MCF 10A (cell line): ENCODE results near the gene RUSF1. TPM values are rescaled to one million over a fixed set of nuclear protein-coding genes. Genes with fewer than 3 reads are reported as not detected.

Experiments used
- BruUV-seq: library from RNA; stranded (reverse); fragments of 400-500 nt; replicated peaks from 2 replicates; lab custom pipeline; 2021; lab: Mats Ljungman, UMichigan
- CTCF ChIA-PET: fragments of 300-600 bp; sonication (Branson Sonifier 250); formaldehyde crosslinking; extraction: SDS; loops from one replicate; lab custom pipeline; 2021; ENCODE audit warnings: antibody characterized with exemption, inconsistent platforms; lab: Yijun Ruan, JAX
- POLR2A ChIA-PET: fragments of 300-600, 350-650 bp; sonication (Branson Sonifier 250); formaldehyde crosslinking; extraction: SDS; loops from one replicate; lab custom pipeline; 2020; ENCODE audit warnings: antibody characterized with exemption, inconsistent platforms; lab: Yijun Ruan, JAX
- DNase-seq: peaks from one replicate; pipeline ENCODE4 v3.0.0-alpha.2; 2018; ENCODE audit not compliant: unreplicated experiment
- H3K27ac Mint-ChIP-seq: one replicate; pipeline ENCODE4 v1.8.0; 2022; ENCODE audit warnings: mild to moderate bottlenecking, low read depth, mixed read lengths; ENCODE audit not compliant: unreplicated experiment
- H3K27me3 Mint-ChIP-seq: one replicate; pipeline ENCODE4 v1.8.0; 2022; ENCODE audit warnings: mixed read lengths; ENCODE audit not compliant: insufficient read depth, unreplicated experiment
- H3K36me3 Mint-ChIP-seq: one replicate; pipeline ENCODE4 v1.8.0; 2022; ENCODE audit warnings: mild to moderate bottlenecking, moderate library complexity, mixed read lengths; ENCODE audit not compliant: insufficient read depth, unreplicated experiment
- H3K4me1 Mint-ChIP-seq: one replicate; pipeline ENCODE4 v1.8.0; 2022; ENCODE audit warnings: mixed read lengths; ENCODE audit not compliant: insufficient read depth, unreplicated experiment
- H3K4me3 Mint-ChIP-seq: one replicate; pipeline ENCODE4 v1.8.0; 2022; ENCODE audit warnings: mild to moderate bottlenecking, moderate library complexity, mixed read lengths; ENCODE audit not compliant: unreplicated experiment
- H3K9me3 Mint-ChIP-seq: one replicate; pipeline ENCODE4 v1.8.0; 2022; ENCODE audit warnings: mixed read lengths; ENCODE audit not compliant: unreplicated experiment
- CTCF ChIP-seq: fragments of 200-600 bp; IDR thresholded peaks from one replicate; pipeline ENCODE4 v1.8.0; 2022; ENCODE audit warnings: antibody characterized with exemption, mild to moderate bottlenecking; ENCODE audit not compliant: unreplicated experiment
- intact Hi-C: fragments of 100-400 bp; cut with micrococcal nuclease; formaldehyde crosslinking; loops from 2 replicates; pipeline ENCODE4 v1.14.1; 2022
- total RNA-seq: library from RNA; stranded (reverse); gene quantifications from 2 replicates; pipeline ENCODE4 v1.2.3, GENCODE V29; 2022

Gene RUSF1
- total RNA-seq, 1 experiment from 2014 or later, result 72.0 TPM

GRCh38 chr16:31474173-31474714, 33.9 kb downstream of the RUSF1 start:
- no peak for TF ChIP-seq CTCF
- DNase-seq, result no peak
- Mint-ChIP-seq H3K4me3 (no peak overlapping the region), H3K27ac (no peak overlapping the region), H3K27me3 (no peaks in the 10 kb centered on the region), H3K36me3 (peaks cover 11% of the 10 kb centered on the region), H3K4me1 (peaks cover 22% of the 10 kb centered on the region), H3K9me3 (no peaks in the 10 kb centered on the region)
- intact Hi-C loops, result no loop called here
- POLR2A ChIA-PET, result no interaction called here
- CTCF ChIA-PET, result interaction anchor here (0.7 to 3.5 kb wide), 5 partner anchors 10 to 91 kb away, joined by 3 to 14 read pairs (median 3); no protein-coding TSS in a partner anchor
- TSS peak; percentile 14 for BruUV-seq

- POLR2A ChIA-PET, result no interaction called here
- H3K4me3 Mint-ChIP-seq, result peak overlapping the region; percentile 91
- CTCF ChIA-PET, result interaction anchor here (3.5 kb wide), 1 partner anchor 13 kb away, joined by 14 read pairs; no protein-coding TSS in a partner anchor
- peak overlapping the region; percentile 22 for H3K27ac Mint-ChIP-seq
- H3K9me3 Mint-ChIP-seq, result no peaks in the 10 kb centered on the region
- peaks cover 11% of the 10 kb centered on the region for H3K36me3 Mint-ChIP-seq
- no peak for DNase-seq
- no peaks in the 10 kb centered on the region for H3K27me3 Mint-ChIP-seq
- intact Hi-C loops, result no loop called here
- TF ChIP-seq CTCF, result no peak
- peaks cover 22% of the 10 kb centered on the region for H3K4me1 Mint-ChIP-seq
- no TSS peak for BruUV-seq
Measured at GRCh38 chr16:31473264-31473984, 34.8 kb downstream of the RUSF1 start.

- Mint-ChIP-seq H3K27me3 (no peaks in the 10 kb centered on the region), H3K36me3 (peaks cover 6% of the 10 kb centered on the region), H3K4me3 (peak overlapping the region; percentile 91), H3K27ac (peak overlapping the region; percentile 89), H3K9me3 (no peaks in the 10 kb centered on the region), H3K4me1 (peaks cover 22% of the 10 kb centered on the region)
- peak; percentile 56 for TF ChIP-seq CTCF
- ChIA-PET POLR2A (no interaction called here), CTCF (interaction anchor here (1.1 to 3.5 kb wide), 2 partner anchors 12 to 34 kb away, joined by 5 to 14 read pairs; no protein-coding TSS in a partner anchor)
- peak; percentile 88 for DNase-seq
- intact Hi-C loops, result no loop called here
- BruUV-seq, result no TSS peak
Measured at GRCh38 chr16:31472709-31473203, 35.4 kb downstream of the RUSF1 start.
